ENCODE measurements around the gene RAPGEF2.
"Not testable (repeated sequence)": the region's sequence is repeated elsewhere in the genome, so short reads cannot be mapped to it uniquely, and the experiment has no call there.

Gene RAPGEF2

DNA sequence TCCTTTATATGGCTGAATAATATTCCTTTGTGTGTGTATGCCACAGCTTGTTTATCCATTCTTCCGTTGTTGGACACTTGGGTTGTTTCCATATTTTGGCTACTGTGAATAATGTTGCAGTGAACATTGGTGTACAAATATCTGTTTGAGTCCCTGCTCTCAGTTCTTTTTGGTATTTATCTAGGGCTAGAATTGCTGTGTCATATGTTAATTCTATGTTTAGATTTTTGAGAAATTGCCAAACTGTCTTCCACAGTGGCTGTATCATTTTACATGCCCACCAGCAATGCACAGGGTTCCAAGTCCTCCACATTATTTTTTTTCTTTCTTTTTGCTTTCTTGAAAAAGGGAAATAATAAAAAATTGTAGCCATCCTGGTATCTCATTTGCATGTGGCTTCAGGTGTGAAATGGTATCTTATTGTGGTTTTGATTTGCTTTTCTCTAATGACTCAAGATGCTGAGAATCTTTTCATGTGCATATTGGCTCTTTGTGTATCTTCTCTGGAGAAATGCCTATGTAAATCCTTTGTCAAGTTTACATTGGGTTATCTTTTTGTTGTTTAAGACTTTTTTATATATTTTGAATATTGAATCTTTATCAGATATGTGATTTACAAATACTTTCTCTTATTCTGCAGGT, 129.7 kb downstream of the RAPGEF2 start:
- no peak for DNase-seq (ENCODE audit: low read depth in 3 of 3, low spot score in 1 of 3)

DNA sequence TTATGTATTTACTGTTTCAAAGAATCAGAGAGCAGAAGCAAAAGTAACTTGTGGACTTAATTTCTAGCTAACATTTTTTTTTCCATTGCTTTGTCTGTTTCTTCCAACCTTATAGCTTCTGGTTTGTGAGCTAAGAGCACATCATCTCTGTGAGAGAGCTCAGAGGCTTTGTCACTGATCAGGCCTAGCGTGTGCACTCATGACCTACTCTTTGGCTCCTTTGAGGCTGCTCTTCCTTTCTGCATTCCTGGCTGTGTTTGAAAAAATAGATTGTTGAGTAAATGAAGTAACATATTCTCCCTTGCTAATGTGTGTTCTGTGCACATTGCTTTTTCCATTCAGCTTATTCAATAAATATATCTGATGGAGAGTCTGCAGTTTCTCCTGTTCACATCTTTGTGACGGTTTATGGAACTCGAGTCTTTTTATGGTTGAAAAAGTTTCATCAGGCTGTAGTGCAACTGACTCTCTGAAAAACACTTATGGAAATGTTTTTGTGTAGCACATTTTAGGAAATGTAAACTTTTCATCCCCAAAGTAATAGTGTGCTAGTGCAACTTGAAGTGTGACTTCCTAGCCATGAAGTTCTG, 133.0 kb downstream of the RAPGEF2 start:
- DNase-seq (ENCODE audit: low read depth in 3 of 3, low spot score in 1 of 3): no peak

DNA sequence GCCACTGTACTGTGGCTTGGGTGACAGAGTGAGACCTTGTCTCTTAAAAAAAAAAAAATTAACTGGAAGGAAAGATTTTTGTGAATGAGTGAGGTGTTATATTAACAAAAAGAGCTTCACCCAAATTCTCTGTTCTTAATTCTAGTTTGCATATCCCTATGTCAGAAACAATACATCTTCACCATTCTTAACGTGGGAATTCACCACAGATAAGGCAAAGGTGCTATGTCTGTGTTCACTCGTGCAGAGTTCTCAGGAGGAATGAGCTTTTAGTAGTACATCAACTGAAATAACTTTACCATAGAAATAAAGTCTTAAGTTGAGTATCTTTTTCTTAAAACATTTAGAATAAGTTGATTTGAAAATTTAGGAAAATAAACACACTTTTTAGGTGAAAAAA, 135.1 kb downstream of the RAPGEF2 start:
- DNase-seq (ENCODE audit: low read depth in 3 of 3, low spot score in 1 of 3): no peak

DNA sequence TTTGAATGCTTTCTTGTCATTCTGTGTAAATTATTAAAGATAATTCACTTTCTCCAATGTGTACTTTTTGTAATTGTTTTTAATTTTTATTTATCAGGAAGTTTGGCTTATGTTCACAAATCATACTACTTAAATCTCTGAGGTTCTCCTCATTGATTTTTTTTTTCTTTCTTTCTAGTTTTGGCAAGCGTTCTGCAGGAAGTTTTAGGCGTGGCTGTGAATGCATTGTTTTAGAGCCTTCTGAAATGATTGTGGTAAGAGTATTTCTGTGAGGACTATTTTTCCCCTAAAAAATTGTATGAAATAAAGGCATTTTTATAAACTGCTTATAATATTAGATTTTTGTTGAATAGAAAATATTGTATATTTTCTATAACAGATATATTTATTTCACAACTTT, 135.8 kb downstream of the RAPGEF2 start:
- no peak for DNase-seq (ENCODE audit: low read depth in 3 of 3, low spot score in 1 of 3)

DNA sequence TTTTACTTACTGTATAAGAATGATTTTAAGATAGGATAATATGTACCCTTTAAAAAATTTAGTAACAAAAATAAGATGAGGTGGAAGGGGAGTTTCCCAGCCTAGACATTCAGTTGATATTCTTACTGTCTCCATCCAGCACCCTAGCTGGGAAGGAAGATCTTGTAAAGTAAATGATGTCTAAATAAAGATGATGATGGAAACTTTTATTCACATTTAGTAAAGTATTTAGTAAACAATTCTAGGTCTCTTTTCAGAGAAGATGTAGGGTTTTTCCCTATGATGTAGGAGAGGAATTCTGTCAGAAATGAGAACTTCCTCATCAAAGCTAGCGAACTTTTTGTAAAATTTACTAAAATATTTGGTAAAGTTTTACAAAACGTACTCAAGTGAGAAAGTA, 136.8 kb downstream of the RAPGEF2 start:
- no peak for DNase-seq (ENCODE audit: low read depth in 3 of 3, low spot score in 1 of 3)

DNA sequence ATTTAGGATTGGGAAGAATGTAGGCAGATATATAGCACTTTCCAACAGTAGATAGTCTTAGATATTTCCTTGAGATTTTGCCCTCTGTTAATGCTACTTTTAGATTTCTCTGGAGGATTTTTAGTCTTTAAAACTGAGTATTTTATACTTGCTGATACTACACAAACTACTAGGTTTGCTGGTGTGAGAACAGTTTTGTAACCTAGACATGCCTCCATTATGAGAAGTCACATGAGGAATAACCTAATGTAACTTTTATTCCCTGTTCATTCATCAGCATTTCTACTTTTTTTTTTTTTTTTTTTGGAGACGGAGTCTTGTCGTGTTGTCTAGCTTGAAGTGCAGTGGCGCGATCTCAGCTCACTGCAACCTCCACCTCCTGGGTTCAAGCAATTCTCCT, 137.2 kb downstream of the RAPGEF2 start:
- no peak for DNase-seq (ENCODE audit: low read depth in 3 of 3, low spot score in 1 of 3)

DNA sequence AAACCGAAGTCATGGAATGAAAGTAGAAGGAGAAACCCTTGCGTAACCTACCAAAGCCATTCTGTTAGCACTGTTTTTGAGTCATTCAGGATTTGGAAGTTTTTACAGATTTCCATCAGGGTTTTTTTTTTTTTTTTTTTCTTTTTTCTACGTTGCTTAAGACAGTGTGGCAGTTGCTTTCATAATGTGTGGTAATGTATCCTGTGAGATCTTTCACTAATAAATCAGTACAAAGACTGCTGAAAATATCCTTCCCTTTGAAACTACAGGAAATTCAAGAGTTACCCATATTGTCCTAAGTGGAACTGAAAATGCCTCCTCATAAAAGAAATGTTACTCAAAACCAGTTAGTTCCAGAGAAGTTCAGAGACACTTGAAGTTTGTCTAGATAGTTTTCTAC, 137.8 kb downstream of the RAPGEF2 start:
- no peak for DNase-seq (ENCODE audit: low read depth in 3 of 3, low spot score in 1 of 3)

DNA sequence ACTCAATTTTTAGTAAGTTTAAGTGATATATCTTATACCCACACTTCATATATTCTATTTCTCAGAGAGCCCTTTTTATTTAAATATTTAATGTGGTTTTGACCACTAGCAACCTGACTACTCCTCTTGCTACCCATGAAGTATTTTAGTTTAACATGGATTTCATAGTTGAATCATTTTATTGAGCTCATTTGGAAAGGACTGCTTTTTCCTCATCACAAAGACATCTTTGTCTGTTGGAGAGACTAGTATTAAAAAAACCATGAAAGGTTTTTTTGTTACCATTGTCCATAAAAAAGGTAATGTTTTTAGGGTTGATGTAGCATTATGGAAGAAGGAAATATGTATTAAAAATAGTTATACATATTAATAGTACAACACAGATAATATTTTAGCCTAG, 139.5 kb downstream of the RAPGEF2 start:
- no peak for DNase-seq (ENCODE audit: low read depth in 3 of 3, low spot score in 1 of 3)

DNA sequence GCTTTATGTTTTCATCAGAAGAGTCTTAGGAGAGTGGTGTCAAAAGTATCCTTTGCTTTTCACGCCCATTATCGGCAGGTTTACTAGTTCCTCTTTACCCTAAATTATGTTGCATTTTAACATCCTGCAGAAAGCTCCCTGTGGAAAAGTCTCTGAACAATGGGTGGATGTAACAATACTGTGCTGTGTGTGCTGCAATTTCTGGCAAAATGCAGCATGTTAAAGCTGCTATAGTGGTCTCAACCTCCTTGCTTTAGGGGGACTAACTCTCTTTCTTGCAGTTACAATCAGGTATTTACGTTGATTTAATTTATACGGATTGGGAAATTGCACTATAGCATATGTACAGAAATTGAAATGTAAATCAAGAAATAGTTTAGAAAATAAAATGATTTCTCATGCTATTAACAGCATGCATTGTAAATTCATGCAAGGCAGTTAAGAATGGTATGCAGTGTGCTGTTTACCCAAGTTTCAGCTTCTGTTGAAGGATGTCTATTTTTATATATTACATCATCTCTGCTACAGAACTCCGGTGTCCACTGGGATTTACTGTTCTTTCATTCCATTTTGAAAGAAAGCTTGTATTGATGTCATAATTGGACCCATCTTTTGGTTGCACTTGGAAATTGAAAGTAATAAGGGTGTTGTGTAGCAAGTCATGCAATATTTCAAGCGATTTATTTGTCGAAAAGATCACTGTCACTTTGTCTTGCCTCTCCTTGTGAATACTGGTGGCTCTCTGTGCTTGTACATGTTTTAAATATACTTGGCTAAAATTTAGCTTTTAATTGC, 145.7 kb downstream of the RAPGEF2 start:
- DNase-seq (ENCODE audit: low read depth in 3 of 3, low spot score in 1 of 3): no peak

DNA sequence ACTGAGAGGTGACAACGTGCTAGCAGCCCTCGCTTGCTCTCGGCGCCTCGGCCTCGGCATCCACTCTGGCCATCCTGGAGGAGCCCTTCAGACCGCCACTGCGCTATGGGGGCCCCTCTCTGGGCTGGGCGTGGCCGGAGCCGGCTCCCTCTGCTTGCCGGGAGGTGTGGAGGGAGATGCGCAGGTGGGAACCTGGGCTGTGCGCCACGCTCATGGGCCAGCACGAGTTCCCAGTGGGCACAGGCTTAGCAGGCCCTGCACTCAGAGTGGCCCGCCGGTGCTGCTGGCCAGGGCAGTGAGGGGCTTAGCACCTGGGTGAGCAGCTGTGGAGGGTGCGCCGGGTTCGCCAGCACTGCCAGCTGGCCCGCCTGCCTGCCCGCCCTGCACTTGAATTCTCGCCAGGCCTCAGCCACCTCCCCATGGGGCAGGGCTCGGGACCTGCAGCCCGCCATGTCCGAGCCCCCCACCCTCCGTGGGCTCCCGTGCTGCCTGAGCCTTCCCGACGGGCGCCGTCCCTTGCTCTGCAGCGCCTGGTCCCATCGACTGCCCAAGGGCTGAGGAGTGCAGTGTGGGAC, 148.0 kb downstream of the RAPGEF2 start:
- no peak for DNase-seq (ENCODE audit: low read depth in 3 of 3, low spot score in 1 of 3)

DNA sequence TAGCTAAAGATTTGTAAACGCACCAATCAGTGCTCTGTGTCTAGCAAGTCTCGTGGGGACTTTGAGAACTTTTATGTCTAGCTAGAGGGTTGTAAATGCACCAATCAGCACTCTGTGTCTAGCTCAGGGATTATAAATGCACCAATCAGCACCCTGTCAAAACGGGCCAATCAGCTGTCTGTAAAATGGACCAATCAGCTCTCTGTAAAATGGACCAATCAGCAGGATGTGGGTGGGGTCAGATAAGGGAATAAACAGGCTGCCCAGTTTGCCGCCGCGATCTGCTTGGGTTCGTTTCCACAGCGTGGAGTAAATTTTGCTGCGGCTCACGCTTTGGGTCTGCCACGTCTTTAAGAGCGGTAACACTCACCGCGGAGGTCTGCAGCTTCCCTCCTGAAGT, 148.7 kb downstream of the RAPGEF2 start:
- not testable (repeated sequence) for DNase-seq (ENCODE audit: low read depth in 3 of 3, low spot score in 1 of 3)

DNA sequence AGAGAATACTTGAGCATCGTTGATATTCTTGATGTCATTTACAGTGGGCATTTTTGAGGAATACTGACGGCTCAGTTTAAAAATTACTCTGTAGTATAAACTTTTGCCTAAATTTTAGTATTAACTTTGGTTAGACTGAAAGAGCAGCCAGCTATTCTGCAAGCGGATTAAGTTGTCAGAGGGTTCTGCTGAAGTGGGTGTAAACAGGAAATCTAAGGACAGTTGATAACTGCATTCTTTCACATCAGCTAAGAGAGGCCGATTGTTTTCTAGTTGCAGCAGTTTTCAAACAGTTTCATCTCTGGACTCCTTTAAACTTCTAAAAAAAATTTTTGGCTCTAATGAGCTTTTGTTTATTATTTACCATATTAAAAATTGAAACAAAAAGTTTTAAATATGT, 149.6 kb downstream of the RAPGEF2 start:
- no peak for DNase-seq (ENCODE audit: low read depth in 3 of 3, low spot score in 1 of 3)

DNA sequence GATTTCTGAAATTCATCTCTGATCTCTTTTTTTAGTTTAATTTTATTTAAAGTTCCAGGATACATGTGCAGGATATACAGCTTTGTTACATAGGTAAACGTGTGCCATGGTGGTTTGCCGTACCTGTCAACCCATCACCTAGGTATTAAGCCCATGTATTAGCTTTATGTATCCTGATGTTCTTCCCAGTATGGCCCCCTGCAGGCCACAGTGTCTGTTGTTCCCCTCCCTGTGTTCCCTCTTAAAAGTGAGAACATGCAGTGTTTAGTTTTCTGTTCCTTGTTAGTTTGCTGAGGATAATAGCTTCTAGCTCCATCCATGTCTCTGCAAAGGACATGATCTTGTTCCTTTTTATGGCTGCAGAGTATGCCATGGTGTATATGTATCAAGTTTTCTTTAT, 153.2 kb downstream of the RAPGEF2 start:
- DNase-seq (ENCODE audit: low read depth in 3 of 3, low spot score in 1 of 3): no peak

DNA sequence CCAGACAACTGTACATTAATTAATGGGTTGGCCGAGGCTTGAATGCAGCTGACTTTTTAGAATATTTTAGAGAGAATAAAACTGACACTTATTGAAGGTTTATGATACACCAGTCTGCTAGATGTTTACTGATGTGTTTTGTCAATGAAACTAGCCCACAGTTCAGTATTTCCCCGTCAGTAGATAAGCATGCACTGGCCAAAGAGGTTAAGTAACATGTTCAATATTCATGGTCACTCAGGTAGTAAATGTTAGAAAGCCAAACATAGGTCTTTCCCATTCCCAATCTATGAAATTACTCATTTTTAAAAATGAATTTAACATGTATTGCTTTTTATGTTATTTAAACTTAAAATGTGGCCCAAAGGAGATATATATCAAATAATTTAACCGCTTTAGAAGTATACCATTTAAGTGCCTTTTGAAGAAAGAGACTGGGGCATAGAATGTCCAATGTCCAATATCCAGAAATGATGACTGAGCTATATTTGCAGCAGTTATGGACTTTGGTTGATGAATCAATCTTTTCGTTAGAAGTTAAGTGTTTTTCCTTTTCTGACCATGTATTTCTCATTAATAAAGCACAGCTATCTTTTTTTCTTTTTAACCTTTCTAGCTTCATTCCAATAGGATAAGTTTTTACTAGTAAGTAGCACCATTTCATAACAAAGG, 156.1 kb downstream of the RAPGEF2 start:
- DNase-seq (ENCODE audit: low read depth in 3 of 3, low spot score in 1 of 3): no peak

DNA sequence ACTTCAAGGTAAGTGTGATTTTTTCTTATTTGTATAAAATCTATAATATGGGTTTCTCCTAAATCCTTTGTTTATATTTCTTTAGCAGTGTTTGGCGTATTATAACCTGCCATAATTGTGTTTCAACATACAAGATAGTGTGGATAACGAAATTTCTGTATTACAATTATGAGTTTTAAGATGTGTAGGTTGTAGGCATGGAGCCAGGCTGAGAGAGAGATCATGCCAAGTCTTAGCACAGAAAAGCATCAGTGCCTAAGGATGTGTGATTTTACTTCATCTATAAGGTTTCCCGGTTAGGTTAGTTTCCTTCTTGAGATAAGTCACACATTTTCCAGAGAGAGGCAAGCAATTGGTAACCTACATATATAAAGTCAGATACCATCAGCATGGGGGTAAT, 161.2 kb downstream of the RAPGEF2 start:
- DNase-seq (ENCODE audit: low read depth in 3 of 3, low spot score in 1 of 3): no peak

DNA sequence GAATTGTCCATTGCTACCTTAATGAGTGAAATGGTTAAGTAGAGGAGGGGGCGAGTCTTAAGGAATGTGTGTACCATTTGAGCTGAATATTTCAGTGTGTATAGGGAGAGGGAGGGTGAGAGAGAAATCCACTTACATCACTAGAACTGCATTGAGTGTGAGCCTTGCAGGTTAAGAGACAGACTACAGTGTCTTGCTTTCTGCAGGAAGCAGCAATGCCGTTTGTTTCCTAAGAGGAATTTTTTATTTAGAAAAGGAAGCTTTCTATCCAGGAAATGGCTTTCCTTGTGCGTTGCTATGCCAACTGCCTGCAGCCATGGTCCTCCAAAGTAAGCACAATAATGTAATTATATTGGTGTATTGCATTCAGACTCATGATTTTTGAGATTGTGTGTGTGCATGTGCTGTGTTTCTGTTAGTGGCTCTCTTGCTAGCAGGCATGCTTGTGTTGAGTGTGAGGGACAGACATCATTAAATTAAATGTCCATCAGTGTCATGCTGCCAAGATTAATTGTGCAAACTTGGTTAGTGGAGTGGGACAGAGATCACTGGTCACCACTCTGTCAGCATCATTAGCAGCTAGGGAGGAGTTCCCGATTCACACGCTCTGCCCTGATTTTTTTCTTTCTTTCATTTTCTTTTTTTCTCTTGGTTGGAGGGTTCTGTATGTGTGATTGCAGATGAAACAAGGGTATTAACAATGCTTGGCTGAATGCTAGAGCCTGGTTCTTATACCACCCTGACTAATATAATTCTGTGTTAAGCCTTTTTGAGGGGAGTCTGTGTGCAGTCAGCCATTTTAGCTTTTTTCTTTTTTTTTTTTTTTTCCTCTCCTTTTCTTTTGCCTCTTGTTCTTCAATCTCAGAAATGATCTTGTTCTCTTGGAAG, 164.3 kb downstream of the RAPGEF2 start:
- DNase-seq (ENCODE audit: low read depth in 3 of 3, low spot score in 1 of 3): no peak

DNA sequence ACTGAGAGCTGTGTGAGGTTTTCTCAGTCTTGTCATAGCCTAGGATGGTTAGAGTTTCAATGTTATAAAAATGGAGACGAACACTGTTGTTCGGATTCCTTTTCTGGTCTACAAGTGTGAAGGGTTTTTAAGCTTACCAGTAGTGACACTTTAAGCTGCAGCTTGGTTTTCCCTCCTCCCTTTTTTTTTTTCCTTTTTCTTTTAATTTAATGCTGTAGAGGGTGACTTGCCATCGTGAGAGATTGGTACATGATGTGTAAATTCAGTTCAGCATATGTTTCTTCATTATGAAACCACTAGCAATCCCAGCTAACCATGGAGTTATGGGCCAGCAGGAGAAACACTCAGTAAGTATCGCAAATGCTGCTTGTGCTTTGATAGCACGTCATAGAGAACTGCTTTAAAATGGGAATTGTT, 165.0 kb downstream of the RAPGEF2 start:
- DNase-seq (ENCODE audit: low read depth in 3 of 3, low spot score in 1 of 3): no peak

DNA sequence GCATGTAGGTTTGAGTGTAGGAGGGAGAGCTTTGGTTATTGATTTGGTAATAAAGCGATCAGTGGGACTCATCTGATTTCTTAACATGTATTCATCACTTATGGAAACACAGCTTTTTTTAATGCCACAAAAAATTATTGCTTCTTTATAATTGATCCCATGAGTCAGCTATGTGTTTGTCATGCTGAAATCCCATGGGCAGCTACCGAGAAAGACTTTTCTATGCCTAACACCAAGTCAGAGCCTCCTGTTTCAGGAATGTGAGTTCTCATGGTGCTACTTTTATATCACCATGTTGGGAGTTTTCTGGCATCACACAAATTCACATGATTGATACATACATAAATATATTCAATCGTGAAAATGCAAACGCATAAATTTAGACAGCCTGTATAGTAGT, 165.7 kb downstream of the RAPGEF2 start:
- no peak for DNase-seq (ENCODE audit: low read depth in 3 of 3, low spot score in 1 of 3)

DNA sequence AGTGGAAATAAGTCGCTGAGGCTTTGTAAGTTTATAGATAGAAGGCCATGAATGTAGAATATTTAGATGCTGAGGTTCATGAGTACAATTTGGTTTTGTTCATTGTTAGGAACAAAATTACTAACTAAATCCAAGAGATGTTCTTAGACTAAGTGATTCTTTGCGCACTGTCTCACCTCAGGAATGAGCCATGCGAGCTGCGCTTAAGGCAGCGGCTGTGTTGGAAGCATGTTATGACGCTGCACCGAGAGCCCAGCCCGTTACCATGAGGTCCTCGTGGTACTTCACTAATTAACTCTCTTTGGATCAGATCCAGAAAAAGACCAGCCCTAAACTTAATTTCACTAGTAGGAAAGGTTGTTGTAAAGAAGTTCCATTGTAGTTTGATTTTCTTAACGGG, 166.2 kb downstream of the RAPGEF2 start:
- DNase-seq (ENCODE audit: low read depth in 3 of 3, low spot score in 1 of 3): no peak

DNA sequence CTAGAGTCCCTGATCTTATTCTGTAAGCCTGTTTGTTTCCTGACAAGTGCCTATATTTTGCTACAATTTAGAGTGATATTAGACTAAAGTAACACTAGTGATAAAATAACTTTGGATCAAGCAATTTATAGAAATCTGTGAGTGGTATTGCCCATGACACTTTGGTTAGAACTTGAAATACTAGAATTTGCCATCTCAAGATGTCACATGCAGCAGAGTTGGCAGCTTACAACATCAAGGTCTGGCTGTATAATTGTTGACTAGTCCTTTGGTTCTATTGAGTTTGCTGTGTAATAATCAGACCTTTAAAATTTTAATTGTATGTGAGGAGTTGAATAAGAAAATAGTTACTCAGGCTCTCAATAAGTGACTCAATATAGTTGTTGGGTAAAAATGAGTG, 167.1 kb downstream of the RAPGEF2 start:
- no peak for DNase-seq (ENCODE audit: low read depth in 3 of 3, low spot score in 1 of 3)

DNA sequence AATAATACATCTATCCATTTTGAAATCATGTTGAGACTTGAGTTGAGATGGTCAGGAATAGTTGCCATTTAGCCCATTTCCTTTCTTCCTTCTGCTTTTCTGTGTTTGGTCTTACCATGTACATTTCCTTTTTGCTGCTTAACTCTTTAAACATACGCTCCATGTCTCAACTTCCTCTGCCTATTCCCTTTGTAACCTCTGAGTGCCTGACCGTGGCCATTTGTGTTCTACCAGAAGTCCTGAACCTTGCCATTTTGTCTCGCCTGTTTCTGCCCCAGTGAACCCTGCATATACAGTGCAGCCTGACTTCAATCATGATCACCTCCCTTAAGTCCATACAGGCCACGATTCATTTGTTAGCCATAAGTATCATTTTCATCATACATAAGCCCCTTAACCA, 169.0 kb downstream of the RAPGEF2 start:
- DNase-seq (ENCODE audit: low read depth in 3 of 3, low spot score in 1 of 3): no peak

All from stimulated activated CD4-positive, alpha-beta T cell treated with anti-CD3 and anti-CD28 coated beads, TNF-alpha, amount 100 ng/mL, for 1 hour (primary cell).